GM19468 (cell line): ENCODE results near the gene AGRP.

ENCODE experiments used
- ATAC-seq: cut with Tn5 transposase; IDR thresholded peaks from one replicate; pipeline ENCODE4 v1.9.1; 2021; ENCODE audit warnings: mild to moderate bottlenecking, moderate library complexity, moderate number of reproducible peaks; ENCODE audit not compliant: unreplicated experiment; ENCODE audit errors: extremely low read depth

Gene AGRP

GRCh38 chr16:67464565-67464964 lies 18.8 kb downstream of the AGRP start:
- ATAC-seq = no peak

- ATAC-seq = no peak
These were observed 19.7 kb downstream of the AGRP start for GRCh38 chr16:67463691-67464090.

- ATAC-seq = no peak
These were observed 20.3 kb downstream of the AGRP start for GRCh38 chr16:67463059-67463458.

- no peak for ATAC-seq
These were observed 21.1 kb downstream of the AGRP start for GRCh38 chr16:67462279-67462655.

GRCh38 chr16:67461600-67462278 lies 21.6 kb downstream of the AGRP start:
- ATAC-seq = no peak

GRCh38 chr16:67460961-67461360 lies 22.4 kb downstream of the AGRP start:
- no peak for ATAC-seq

- ATAC-seq = no peak
These were observed 23.2 kb downstream of the AGRP start for GRCh38 chr16:67460168-67460567.

- ATAC-seq = no peak
These were observed 23.5 kb downstream of the AGRP start for GRCh38 chr16:67459861-67460150.

- ATAC-seq = no peak
These were observed 24.1 kb downstream of the AGRP start for GRCh38 chr16:67459066-67459860.

- ATAC-seq = no peak
These were observed 25.2 kb downstream of the AGRP start for GRCh38 chr16:67458121-67458641.

- ATAC-seq = no peak
These were observed 25.7 kb downstream of the AGRP start for GRCh38 chr16:67457611-67458010.

- ATAC-seq = no peak
These were observed 26.8 kb downstream of the AGRP start for GRCh38 chr16:67456391-67457081.

- no peak for ATAC-seq
These were observed 28.5 kb downstream of the AGRP start for GRCh38 chr16:67454852-67455251.

- no peak for ATAC-seq
These were observed 29.2 kb downstream of the AGRP start for GRCh38 chr16:67454104-67454503.

GRCh38 chr16:67451704-67452435 lies 31.5 kb downstream of the AGRP start:
- ATAC-seq = no peak

GRCh38 chr16:67451061-67451703 lies 32.2 kb downstream of the AGRP start:
- ATAC-seq = no peak

GRCh38 chr16:67449739-67450138 lies 33.6 kb downstream of the AGRP start:
- no peak for ATAC-seq

- ATAC-seq = no peak
These were observed 34.0 kb downstream of the AGRP start for GRCh38 chr16:67449336-67449735.

GRCh38 chr16:67448580-67448979 lies 34.8 kb downstream of the AGRP start:
- ATAC-seq = no peak

- ATAC-seq = no peak
These were observed 35.8 kb downstream of the AGRP start for GRCh38 chr16:67447508-67448076.
